GM19239 (cell line): ENCODE measurements around the gene CNTN1.
A peak's percentile ranks its signal among the peaks of the same experiment; 100 is the strongest.

Experiments used
- DNase-seq: peaks from one replicate; pipeline ENCODE4 v3.0.0; 2011; ENCODE audit warnings: low spot score; ENCODE audit not compliant: insufficient read length
- FAIRE-seq: peaks from 2 replicates; lab custom pipeline; 2011; peaks lifted over from hg19 to GRCh38; lab: Jason Lieb, UNC

CNTN1 gene

DNA sequence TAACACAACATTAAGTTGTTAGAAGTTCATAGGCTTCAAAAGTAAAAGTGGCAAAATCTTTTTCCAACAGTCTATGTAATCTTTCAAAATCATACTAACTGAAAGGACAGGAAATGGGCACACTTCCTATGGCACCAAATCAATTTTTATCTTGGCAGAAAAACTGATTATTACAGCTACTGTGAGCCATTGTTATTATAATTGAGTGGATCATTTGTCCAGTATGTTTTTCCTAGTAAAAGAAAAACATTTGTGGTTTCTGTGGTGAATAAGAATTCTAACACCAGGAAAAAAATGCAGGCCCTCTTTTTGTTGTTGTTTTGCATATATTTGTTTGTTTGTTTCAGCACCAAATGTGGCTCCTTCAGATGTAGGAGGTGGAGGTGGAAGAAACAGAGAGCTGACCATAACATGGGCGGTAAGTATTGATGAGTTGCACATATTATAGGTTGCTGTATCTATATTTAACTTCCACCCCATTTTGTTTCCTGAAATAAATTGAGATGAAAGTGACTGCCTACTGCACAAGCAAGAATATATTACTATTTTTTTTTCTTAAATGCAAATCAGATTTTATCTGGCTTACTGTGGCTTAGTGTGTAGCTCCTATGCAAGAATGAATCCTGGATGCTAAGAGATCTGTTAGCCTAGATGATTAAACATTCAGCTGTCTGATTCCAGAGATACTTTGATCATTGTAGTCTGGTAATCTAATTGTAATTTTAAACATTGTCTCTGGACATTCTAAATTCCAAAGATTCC lies 321.8 kb downstream of the CNTN1 start:
- FAIRE-seq: no peak

DNA sequence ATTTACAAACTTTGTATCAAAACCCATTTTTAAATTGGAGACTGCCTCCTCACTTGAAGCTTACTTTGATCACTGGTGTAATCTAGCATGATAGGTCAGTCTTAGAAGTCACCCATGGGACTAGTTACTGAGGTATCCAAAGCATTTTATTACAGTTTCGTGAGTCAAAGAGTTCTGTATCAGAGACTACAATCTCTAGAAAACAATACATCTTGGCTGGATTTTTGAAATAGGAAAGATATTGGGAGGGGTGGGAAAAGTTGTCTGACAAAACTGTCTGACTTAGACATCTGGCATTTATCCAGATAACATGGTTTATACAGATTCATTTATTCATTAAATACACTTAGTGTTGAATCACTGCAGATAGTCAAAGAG lies 322.4 kb downstream of the CNTN1 start:
- FAIRE-seq (no peak), DNase-seq (no peak)

More for the DNA sequence above, 321.8 kb downstream of the CNTN1 start:
- DNase-seq: no peak

DNA sequence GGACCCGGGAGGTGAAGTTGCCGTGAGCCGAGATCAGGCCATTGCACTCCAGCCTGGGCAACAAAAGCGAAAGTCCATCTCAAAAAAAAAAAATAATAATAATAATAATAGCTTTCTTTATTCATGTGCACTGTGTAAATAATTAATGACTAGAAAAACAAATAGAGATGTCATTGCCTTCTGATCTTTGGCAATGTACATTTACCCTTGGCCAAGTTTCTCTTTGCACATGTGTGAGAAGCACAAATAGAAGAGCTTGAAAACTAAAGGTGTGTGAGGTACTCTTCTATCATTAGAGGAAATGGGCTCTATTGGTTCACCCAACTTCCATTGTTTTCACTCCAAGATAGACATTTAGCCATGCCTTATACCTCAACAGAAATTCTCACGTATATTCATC lies 325.8 kb downstream of the CNTN1 start:
- DNase-seq: no peak
- no peak for FAIRE-seq

GRCh38 chr12:41019461-41019860 lies 327.2 kb downstream of the CNTN1 start:
- FAIRE-seq: no peak
- DNase-seq: no peak

DNA sequence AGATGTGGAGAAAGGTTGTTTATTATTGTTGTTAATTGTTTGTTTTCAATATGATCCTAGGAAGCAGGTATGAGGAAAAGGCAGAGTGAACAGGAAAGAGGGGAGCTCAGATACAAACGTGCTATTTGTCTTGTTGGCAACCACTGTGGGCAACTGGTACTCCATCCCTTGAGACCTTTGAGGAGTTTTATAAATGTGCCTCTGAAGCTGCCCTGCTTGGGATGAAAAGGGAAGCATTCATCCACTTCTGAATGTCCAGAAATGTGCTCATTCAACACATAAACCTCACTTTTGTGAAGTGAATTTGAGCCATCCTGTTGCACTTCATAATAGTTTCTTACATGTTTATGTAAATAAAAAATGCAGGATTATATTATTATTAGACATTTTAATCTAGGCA lies 331.6 kb downstream of the CNTN1 start:
- no peak for FAIRE-seq
- DNase-seq: no peak

- FAIRE-seq (no peak), DNase-seq (no peak)
These were observed 333.9 kb downstream of the CNTN1 start for GRCh38 chr12:41026151-41026550.

- FAIRE-seq (no peak), DNase-seq (no peak)
These were observed 340.1 kb downstream of the CNTN1 start for GRCh38 chr12:41032386-41032785.

- FAIRE-seq (no peak), DNase-seq (no peak)
These were observed 342.4 kb downstream of the CNTN1 start for GRCh38 chr12:41034686-41035085.

GRCh38 chr12:41039461-41039860 lies 347.2 kb downstream of the CNTN1 start:
- FAIRE-seq (no peak), DNase-seq (no peak)

- FAIRE-seq: no peak
- DNase-seq: no peak
These were observed 353.3 kb downstream of the CNTN1 start for GRCh38 chr12:41045509-41045908.

DNA sequence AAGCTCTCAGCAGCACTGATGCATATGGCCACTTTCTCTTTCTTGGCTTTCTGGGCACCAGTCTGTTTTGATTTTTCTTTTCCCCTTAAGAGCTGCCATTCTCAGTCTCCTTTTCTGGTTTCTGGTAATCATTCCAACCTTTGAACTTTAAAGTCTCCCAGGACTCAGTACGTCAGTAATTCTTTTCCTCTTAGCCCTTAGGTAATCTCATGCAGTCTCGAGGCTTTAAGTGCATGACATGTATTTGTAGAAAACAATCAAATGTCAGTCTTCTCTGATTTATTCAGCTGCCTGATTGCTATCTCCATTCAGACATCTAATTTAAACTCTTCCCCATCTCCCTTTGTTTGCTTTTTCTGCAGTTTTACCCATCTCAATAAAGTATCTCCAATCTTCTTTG lies 356.8 kb downstream of the CNTN1 start:
- no peak for DNase-seq
- FAIRE-seq: peak; percentile 31

- no peak for DNase-seq
- no peak for FAIRE-seq
These were observed 359.7 kb downstream of the CNTN1 start for GRCh38 chr12:41051954-41052353.

GRCh38 chr12:41052441-41052840 lies 360.2 kb downstream of the CNTN1 start:
- no peak for DNase-seq
- no peak for FAIRE-seq

- no peak for DNase-seq
- no peak for FAIRE-seq
These were observed 360.8 kb downstream of the CNTN1 start for GRCh38 chr12:41053046-41053445.

DNA sequence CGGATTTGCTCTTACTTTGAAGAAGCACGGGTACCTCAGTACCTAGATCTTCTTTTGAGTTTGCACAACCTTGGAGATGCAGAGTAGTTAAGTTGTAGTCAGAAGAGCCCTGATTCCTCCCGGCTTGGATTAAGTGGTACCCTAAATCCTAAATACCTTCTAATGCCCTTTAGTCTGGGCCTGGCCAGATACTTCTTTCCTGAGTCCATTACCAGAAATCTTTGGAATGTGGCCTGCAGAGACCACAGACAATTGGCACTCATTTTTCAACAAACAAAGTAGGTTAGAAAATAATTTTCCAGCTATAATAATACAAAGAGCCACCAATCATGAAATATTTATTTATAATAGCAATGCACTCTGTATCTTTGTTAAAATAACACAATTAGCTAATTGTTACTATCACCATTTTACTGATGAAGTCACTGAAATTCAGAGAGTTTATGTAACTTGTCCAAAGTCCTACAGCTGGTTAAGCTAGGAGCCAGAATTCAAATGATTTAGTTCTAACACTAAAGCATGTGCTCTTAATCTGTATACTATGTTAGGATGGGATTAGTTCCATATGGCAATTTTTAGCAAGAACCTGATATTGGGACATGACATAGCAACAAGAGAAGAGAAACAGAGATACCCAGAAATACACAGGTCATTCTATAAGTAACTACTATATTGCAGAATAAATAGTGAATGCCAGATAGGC lies 363.8 kb downstream of the CNTN1 start:
- no peak for FAIRE-seq
- DNase-seq: no peak

- DNase-seq (no peak), FAIRE-seq (no peak)
These were observed 366.0 kb downstream of the CNTN1 start for GRCh38 chr12:41058266-41058665.

DNA sequence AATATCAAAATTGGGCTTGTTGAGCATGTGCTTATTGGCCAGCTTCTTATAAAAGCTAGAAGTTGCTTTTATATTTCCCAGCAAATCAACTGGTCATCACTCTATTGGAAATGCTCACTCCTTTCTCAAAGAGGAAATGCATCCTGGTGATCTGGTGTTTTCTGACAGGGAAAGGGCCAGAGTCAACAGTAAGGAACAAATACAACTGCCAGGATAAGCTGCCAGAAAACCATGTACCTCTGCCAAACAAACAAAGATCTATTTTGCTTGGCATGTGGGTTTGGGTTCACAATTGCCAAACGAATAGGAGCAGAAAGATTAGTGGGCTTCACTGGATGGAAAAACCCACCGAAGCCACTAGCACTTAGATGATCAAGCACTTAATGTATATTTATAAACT lies 369.0 kb downstream of the CNTN1 start:
- no peak for DNase-seq
- no peak for FAIRE-seq

GRCh38 chr12:41064411-41064810 lies 372.2 kb downstream of the CNTN1 start:
- no peak for DNase-seq
- no peak for FAIRE-seq

GRCh38 chr12:41067941-41068645 lies 375.9 kb downstream of the CNTN1 start:
- DNase-seq (no peak), FAIRE-seq (no peak)

- DNase-seq: no peak
- FAIRE-seq: no peak
These were observed 381.6 kb downstream of the CNTN1 start for GRCh38 chr12:41073633-41074472.

- no peak for FAIRE-seq
- no peak for DNase-seq
These were observed 382.2 kb downstream of the CNTN1 start for GRCh38 chr12:41074473-41074769.
